ENCODE measurements around the gene ARHGEF4.
"Not testable (repeated sequence)": the region's sequence is repeated elsewhere in the genome, so short reads cannot be mapped to it uniquely, and the experiment has no call there.

The ARHGEF4 gene

GRCh38 chr2:130883496-130883895 is 46.8 kb downstream of the ARHGEF4 start:
- no peak for DNase-seq (ENCODE audit: low read depth in 3 of 3)

GRCh38 chr2:130884013-130884412 is 47.3 kb downstream of the ARHGEF4 start:
- no peak for DNase-seq (ENCODE audit: low read depth in 3 of 3)

DNA sequence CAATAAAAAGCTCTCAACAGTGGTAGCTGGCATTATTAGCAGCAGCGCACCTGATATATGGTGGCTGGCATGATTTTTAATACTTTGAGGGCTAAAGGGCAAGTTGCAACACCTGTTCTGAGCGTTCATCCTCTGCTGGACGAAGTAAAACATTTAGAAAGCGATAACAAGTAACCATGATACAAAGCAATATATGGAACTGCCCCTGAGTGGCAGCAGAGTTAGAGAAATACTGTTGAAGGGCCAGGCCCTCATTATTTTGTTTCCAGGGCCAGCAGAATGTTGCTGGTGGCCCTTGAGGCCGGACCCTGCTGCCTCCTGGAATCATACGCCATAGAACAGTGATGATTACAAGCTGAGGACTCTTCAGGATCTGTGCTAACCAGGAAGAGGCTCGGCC is 47.8 kb downstream of the ARHGEF4 start:
- no peak for DNase-seq (ENCODE audit: low read depth in 3 of 3)

DNA sequence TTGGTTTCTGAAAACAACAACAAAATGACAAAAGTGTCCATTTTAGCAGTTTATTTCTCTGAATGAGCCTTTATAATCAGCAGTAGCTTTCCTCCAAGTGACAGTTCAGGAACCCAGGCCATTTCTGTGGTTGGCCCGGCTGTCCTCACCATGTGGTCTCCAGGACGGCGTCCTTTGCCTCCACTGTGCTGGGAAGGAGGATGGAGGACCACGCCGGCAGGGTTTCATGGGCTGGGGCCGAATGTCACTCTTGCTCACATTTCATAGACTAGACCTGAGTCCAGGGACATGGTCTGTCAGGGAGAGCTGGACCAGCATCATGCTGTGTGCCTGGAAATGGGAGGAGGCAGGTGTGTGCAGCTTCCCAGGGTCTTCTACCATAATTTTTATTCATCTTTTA is 50.9 kb downstream of the ARHGEF4 start:
- DNase-seq (ENCODE audit: low read depth in 3 of 3): no peak

GRCh38 chr2:130890941-130891669 is 54.4 kb downstream of the ARHGEF4 start:
- no peak for DNase-seq (ENCODE audit: low read depth in 3 of 3)

DNA sequence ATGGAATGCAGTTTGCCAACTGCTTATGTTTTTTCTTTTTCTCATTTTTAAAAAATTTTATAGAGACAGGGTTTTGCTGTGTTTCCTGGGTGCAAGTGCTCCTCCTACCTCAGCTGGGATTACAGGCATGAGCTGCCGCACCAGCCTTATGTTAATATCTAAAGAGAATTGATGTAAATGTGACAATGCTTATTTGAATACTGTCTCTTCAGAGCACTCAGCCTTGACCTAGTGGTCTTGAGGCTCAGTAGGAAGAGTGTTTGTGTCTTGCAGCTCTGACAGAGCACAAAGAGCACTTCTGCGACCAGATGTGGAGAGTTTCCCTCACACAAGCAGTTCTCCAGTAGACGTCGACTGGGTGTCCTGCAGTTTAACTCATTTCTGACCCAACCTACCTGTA is 55.3 kb downstream of the ARHGEF4 start:
- no peak for DNase-seq (ENCODE audit: low read depth in 3 of 3)

DNA sequence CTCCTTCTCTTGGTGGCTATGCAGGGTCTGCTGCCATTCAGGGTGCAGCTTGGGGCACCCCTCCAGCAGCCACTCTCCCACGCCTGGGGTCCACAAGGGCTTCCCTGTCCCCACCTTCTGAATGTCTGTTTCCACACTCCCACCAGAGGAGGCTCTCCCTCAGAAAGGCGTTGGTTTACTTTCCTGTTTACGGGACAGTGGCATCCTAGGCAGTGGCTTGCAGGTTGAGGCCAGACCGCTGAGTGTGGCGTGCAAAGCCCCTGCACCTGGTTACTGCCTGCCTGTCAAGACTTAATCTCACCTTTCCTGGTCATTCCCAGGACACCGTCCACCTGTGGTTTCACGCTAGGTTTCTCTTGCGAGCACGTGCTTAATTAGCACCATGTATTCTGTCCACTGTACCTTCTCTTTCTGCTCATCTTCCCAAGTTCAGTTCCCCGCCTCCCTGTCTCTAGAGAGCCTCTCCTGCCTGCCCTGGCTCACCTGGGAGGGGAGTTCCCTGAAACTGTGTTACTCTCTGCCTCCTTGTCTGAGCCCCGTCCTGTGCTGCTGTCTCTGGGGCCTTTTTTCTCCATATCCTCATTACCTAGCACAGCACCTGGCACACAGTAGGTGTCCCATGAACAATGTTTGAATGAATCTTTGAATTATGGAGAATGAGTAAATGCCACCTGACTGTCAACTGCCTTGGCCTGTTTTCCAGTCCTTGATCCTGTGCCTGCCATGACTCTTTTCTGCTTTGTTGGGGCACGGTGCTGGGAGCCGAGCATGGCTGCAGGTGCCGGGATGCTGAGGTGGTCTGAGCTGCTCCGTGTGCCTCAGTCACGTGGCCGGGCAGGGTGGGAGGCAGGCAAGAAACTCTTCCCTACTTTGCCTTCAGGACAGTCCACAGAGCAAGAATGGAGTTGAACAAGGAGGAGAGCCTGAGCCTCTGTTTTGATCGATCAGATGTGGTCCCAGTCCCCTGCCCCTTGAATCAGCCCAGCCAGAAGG is 56.4 kb downstream of the ARHGEF4 start:
- DNase-seq (ENCODE audit: low read depth in 3 of 3): no peak

- no peak for DNase-seq (ENCODE audit: low read depth in 3 of 3)
Observed at GRCh38 chr2:130894326-130894942, 57.7 kb downstream of the ARHGEF4 start.

- no peak for DNase-seq (ENCODE audit: low read depth in 3 of 3)
Observed at GRCh38 chr2:130896813-130897212, 60.1 kb downstream of the ARHGEF4 start.

DNA sequence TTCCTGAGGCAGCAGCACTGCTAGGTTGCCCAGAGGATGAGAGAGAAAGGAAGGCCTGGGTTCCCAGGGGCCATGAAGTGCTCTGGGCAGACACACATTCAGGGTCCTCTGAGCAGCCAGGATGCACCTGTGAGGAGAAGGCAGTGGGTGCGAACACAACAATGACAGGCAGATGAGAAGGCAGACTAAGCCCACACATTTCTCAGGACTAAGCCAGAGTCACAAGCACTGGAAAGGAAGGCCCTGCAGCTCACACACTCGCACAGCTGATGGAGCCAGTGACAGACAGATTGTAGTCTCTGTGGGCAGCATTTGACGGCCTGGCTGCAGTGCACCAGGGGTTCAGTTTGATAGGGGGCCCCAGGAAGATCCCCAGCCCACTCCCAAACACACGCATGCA is 61.8 kb downstream of the ARHGEF4 start:
- no peak for DNase-seq (ENCODE audit: low read depth in 3 of 3)

DNA sequence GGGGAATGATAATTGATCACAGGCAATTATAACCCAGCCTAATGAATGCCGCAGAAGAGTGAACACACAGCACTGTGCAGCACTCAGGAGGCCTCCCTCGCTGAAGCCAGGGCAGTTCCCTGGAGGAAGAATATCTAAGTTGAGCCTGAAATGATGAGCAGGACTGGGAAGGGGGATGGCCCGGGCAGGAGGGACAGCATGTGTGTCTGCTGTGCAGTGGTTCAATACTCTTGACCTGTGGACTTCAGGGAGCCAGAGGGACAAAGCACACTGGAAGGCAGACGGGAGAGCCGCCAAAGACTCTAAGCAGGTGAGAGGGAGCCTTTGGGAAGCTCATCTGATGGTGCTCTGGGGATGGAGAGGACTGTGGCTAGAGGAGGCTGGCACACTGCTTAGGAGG is 62.6 kb downstream of the ARHGEF4 start:
- no peak for DNase-seq (ENCODE audit: low read depth in 3 of 3)

- no peak for DNase-seq (ENCODE audit: low read depth in 3 of 3)
Observed at GRCh38 chr2:130901061-130901460, 64.3 kb downstream of the ARHGEF4 start.

DNA sequence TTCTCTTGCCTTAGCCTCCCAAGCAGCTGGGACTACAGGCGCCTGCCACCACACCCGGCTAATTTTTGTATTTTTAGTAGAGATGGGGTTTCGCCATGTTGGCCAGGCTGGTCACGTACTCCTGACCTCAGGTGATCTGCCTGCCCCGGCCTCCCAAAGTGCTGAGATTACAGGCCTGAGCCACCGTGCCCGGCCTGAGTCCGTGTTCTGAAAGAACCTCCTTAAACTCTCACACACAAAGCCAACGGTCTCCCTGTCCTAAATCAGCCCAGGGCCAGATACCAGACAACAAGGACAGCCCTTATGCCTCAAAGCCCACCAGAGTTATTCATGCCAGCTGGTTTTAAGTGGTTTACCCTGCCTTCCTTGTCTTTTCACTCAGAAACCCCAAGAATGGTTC is 64.9 kb downstream of the ARHGEF4 start:
- DNase-seq (ENCODE audit: low read depth in 3 of 3): not testable (repeated sequence)

DNA sequence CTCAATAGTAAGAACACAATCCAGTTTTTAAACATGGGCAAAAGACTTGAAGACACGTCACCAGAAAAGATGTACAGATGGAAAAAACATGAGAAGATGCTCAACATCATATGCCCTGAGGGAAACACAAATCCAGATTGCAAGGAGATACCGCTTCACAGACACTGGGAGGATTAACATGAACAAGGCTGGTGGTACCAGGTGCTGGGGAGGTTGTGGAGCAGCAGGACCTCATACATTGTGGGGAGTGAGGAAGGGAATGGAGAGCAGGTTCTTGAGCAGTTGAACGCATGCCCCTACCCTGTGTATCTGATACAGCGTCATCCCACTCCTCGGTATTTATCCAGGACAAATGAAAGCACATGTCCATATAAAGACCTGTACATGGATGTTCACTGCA is 72.1 kb downstream of the ARHGEF4 start:
- no peak for DNase-seq (ENCODE audit: low read depth in 3 of 3)

DNA sequence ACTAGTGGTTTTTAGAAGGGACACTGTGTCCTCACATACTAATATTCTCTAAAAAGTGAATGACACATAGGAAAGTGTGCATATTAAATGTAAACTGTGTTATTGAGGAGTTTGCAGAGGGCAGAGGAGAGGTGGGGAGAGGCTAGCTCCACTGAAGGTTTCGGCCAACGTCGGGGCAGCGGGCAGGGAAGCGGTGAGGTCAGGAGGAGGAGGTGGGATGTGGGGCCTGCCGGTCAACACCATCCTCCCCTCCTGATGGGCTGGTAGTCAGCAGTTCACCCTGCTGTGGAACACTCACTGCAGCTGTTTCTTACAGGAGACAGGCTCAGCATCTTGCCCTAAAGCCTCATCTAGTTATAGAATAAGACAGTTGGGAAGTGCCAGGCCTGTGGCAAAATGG is 74.2 kb downstream of the ARHGEF4 start:
- DNase-seq (ENCODE audit: low read depth in 3 of 3): no peak

DNA sequence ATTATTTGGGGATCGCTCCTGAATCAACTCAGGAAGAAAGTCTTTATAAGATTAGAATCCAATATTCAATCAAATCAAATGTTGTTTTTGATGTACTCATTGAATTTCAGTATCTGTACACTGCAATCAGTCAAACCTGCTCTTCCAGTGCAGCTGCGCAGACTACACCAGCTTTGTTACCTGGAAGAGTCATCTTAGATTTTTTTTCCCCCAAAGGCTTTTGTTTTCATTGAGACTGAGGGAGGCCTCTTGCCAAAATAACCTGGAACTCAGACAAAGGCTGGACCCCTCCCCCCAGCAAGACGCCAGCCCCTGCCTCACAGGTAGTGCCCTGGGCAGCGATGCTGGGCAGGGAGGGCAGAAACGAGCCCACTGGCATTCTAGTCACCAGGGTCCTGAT is 74.8 kb downstream of the ARHGEF4 start:
- no peak for DNase-seq (ENCODE audit: low read depth in 3 of 3)

- DNase-seq (ENCODE audit: low read depth in 3 of 3): no peak
Observed at GRCh38 chr2:130911996-130912395, 75.3 kb downstream of the ARHGEF4 start.

- DNase-seq (ENCODE audit: low read depth in 3 of 3): no peak
Observed at GRCh38 chr2:130912471-130912870, 75.8 kb downstream of the ARHGEF4 start.

DNA sequence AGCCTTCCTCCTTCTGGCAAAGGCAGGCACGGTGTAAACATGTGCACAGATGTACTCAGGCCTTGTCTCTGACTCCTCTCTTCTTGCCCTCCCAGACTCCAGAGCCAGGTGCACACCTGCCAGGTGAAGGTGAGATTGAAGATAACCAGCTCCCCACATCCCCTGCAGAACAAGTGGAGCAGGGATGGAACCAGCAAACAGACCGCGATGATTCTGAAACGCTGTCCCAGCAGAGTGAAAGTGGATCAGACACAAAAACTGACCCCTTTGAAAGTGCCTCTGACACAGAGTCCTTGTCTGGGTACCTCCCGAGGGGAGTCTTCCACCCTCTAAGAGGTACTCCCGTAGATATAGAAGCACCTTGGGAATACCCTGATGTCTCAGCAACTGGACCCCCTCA is 77.2 kb downstream of the ARHGEF4 start:
- no peak for DNase-seq (ENCODE audit: low read depth in 3 of 3)

GRCh38 chr2:130915149-130915548 is 78.4 kb downstream of the ARHGEF4 start:
- no peak for DNase-seq (ENCODE audit: low read depth in 3 of 3)

GRCh38 chr2:130915595-130916437 is 79.1 kb downstream of the ARHGEF4 start:
- no peak for DNase-seq (ENCODE audit: low read depth in 3 of 3)

GRCh38 chr2:130916438-130916705 is 79.7 kb downstream of the ARHGEF4 start:
- no peak for DNase-seq (ENCODE audit: low read depth in 3 of 3)

All from stimulated activated CD4-positive, alpha-beta T cell treated with anti-CD3 and anti-CD28 coated beads, TNF-alpha, amount 100 ng/mL, for 48 hours (primary cell).